ENCODE results near the gene PRR27.

Gene PRR27

DNA sequence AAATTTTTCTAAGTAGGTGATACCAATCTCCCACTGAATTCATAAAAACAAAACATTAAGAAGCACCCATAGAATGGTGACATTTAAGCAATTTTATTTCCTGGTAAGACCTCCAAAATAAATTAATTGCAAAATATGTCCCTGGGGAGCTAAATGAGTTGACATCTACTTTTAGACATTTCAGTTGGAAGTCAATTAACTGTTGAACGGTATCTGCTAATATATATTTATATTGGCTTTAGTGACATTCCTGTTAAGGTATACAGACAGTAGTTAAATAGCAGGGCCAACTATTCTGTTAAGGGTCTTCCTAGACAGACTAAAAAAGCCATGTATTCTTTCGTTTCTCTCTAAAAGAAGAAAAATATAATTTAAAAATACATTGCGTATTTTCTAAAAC is at the start of gene PRR27:
Gene PRR27, plus strand, starts transcription at position 301 of the 400 bp plus-strand sequence. CDS start 139 bp downstream, outside the sequence.
- no peak for DNase-seq (ENCODE audit: low read depth)

DNA sequence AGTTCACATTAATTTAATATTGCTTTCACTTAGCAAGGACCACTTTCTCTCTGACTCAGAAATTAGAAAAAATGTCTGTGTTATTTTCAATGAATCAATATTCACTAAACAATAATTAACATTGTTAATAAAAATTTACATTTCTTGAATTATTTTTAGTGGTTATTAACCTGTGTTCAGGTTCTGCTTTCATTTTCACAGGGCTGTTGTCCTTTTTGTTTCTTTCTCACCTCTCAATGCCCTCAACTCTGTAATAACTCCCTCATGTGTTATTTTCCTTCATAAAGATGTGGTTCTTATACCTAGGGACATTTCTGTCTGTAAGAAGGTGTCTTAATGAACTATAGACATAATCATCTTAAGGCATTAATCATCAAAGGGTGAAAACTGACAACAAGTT is 43.1 kb upstream of the PRR27 start:
- no peak for DNase-seq (ENCODE audit: low read depth)

GRCh38 chr4:70113656-70114055 is 40.4 kb upstream of the PRR27 start:
- DNase-seq (ENCODE audit: low read depth), result no peak

DNA sequence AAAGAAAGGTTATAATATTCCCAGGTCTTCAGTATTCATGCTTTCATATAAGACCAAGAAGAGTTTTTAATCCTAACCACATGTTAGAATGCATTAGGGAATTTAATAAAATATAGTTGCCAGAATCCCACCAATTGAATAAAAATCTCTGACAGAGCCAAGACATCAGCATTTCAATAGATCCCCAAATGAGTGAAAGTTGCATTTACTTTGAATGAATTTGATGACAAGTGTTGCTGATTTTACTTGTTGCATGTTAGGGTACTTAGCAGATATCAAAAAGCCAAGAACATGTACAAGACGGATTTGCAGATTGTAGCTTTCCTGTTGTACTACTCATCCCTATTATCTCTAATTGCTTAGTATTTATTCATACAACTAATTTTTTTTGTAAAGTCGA is 39.9 kb upstream of the PRR27 start:
- DNase-seq (ENCODE audit: low read depth), result no peak

GRCh38 chr4:70120323-70120722 is 33.7 kb upstream of the PRR27 start:
- DNase-seq (ENCODE audit: low read depth), result no peak

DNA sequence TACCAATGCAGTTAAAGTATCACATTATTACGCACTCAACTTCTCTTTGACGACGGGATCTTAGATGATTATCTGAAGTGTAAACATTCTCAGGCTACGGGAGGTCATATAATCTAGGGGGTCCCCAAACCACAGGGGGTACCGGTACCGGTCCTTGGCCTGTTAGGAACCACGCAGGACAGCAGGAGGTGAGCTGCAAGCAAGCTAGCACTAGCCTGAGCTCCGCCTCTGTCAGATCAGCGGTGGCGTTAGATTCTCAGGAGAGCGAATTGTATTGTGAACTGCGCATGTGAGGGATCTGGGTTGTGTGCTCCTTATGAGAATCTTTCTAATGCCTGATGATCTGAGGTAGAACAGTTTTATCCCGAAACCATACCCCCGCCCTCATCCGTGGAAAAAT is 20.6 kb upstream of the PRR27 start:
- no peak for DNase-seq (ENCODE audit: low read depth)

GRCh38 chr4:70138751-70139150 is 15.3 kb upstream of the PRR27 start:
- no peak for DNase-seq (ENCODE audit: low read depth)

GRCh38 chr4:70151271-70151670 is 2.8 kb upstream of the PRR27 start:
- DNase-seq (ENCODE audit: low read depth), result no peak

GRCh38 chr4:70152088-70152487 is 1.9 kb upstream of the PRR27 start:
- no peak for DNase-seq (ENCODE audit: low read depth)

DNA sequence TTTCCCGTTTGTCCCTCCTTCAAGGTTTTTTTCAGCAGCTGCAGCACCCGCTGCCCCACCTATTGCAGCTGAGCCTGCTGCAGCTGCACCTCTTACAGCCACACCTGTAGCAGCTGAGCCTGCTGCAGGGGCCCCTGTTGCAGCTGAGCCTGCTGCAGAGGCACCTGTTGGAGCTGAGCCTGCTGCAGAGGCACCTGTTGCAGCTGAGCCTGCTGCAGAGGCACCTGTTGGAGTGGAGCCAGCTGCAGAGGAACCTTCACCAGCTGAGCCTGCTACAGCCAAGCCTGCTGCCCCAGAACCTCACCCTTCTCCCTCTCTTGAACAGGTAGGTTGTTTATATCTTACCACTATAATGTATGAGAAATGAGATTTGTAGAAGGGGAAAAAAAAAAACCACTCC is 4.5 kb downstream of the PRR27 start:
- no peak for DNase-seq (ENCODE audit: low read depth)

DNA sequence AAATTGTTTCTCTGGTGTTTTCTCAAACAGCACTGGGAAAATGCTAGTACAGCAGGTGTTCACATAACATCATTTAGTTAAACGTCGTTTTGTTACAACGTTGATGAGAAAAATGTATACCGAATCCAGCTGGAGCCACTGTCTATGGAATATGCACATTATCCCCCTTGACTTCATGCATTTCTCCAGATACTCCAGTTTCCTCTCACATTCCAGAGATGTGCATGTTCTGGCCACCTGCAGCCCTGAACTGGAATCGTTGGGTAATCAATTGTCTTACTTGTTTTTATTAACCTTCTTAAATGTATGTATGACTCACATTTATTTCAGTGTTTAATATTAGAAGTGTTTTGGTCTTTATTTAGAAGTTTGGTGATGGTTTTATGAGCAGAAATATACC is 23.1 kb downstream of the PRR27 start:
- DNase-seq (ENCODE audit: low read depth), result no peak

GRCh38 chr4:70178075-70178660 is 24.1 kb downstream of the PRR27 start:
- no peak for DNase-seq (ENCODE audit: low read depth)

GRCh38 chr4:70179811-70180210 is 25.8 kb downstream of the PRR27 start:
- DNase-seq (ENCODE audit: low read depth), result no peak

DNA sequence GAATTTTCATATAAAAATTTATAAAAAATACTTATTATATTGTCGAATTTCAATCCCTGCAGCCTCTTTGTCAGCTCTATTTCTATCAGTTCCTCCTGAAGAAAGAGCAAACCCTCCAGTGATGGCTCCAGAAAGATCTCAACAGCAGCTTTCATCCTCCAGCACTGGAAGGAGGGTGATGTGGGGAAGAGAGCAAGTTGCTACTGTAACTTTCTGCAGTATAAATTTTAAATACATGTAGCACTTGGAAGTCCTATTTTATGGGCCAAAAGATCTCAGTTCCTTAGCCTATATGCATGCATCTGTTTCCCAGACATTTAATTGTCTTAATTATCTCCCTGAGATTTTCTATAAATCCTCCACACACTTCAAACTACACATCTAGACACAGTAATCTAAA is 27.8 kb downstream of the PRR27 start:
- DNase-seq (ENCODE audit: low read depth), result no peak

DNA sequence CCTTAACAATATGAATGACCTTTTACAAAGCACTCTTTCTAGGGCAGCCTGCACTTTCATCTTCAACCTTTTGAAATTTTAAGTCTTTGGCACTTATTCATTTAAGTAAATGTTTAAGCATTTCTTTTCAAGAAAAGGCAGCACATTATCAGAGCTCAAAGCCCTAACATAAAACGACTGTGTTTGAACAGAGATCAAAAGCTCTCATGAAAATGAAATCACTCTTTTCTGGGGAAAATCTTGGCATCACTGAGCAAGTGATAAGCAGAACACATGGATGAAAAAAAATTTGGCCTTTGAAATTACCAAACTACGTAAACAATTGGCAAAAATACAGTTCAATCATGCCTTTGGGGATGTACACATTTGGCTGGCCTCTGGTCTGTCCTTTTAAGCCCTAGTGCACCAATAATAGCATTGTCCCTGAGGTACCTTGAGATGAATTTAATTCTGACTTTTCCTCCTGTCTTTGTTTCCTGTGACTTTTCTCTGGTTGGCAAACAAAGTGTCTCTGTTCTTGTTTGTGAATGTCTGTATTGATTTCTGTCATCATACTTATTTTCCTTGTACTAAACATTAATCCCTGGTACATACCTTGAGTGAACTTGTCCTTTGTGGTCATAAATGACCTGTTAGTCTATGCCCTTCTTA is 28.6 kb downstream of the PRR27 start:
- DNase-seq (ENCODE audit: low read depth), result no peak

DNA sequence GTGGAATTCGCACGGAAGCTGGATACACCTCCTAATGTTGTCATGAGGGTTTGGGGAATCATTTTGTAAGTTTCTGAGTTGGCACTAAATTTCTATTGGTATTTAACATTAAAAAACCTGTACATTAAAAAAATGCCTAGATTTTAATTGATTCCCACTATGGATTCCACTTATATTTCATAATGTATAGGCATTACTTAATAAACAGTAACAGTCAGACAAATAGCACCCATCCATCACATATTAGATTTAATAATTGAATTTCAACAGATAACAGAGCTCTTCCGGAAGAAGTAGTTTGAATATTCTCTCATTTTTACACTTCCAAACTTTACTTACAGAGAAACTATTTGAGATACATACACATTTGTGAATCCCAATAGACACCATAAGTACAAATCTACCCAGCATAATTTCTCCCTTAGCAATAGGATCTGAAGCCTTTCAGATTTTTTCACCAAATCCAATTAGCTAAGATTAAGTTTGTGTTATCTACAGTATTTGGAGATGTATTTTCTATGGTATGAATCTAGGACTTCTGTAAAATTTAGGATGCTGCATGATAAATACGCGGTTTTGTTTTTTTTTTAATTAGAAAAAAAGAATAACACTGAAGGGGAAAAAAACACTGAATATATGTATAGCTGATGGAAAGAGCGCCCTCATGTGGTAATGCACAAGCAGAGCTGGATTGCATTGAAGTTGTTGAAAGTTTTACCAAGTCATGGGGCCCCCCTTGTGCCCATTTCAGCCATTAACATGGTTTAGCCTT is 29.3 kb downstream of the PRR27 start:
- no peak for DNase-seq (ENCODE audit: low read depth)

DNA sequence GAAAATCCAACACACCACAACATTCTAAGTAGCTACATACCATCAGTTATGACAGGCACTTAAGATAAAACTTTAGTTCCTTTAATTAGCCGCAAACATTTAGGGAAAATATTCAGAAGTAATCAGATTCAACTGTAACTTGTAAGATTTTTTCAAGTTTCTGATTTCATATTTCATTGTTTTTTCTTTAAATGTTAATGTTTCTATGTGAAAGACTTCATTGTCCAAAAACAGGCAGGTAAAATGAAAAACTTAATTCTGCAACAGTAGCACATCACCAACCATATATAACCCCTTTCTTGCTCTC is 29.9 kb downstream of the PRR27 start:
- no peak for DNase-seq (ENCODE audit: low read depth)

DNA sequence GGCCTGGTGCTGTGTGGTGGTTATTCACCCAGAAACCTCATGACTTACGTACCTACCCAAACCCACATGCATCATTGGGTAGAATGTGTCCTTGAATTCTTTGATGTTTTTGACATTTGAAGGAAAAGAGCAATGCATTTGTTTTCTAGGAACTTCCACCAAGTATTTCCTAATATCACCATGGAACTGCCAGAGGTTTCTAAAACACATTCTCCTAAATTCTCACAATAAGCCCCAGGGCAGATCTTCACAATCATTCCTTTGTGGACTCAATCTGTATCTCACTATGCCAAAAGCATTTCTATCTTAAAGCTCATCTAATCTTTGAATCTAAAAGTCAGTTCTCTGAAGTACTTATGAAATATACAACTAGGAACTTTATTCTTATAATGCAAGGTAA is 33.2 kb downstream of the PRR27 start:
- no peak for DNase-seq (ENCODE audit: low read depth)

- no peak for DNase-seq (ENCODE audit: low read depth)
These were observed 36.5 kb downstream of the PRR27 start for GRCh38 chr4:70190579-70190978.

GRCh38 chr4:70191647-70192046 is 37.6 kb downstream of the PRR27 start:
- DNase-seq (ENCODE audit: low read depth), result no peak

- DNase-seq (ENCODE audit: low read depth), result no peak
These were observed 38.9 kb downstream of the PRR27 start for GRCh38 chr4:70192895-70193294.

DNA sequence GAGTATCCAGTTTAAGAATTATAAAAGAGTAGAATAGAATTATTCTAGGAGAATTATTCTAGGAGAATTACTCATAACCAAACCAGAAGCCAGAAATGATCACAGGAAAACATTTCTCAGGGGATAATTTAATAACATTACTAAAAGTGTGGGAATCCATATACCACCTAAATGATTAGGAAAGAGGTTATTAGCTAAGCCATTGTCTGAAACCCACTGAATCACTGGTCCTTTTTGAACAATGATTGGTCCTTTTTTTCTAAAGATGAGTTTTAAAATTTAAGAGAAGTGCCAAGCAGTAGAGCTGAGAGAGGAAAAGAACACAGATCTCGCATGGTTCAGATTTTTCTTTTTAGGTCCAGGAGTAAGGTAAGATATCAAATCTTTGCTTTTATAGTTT is 41.4 kb downstream of the PRR27 start, which contains the start of gene ODAM:
Gene ODAM, plus strand, starts transcription at position 301 of the 400 bp plus-strand sequence. CDS start 819 bp downstream, outside the sequence.
- DNase-seq (ENCODE audit: low read depth), result no peak

DNA sequence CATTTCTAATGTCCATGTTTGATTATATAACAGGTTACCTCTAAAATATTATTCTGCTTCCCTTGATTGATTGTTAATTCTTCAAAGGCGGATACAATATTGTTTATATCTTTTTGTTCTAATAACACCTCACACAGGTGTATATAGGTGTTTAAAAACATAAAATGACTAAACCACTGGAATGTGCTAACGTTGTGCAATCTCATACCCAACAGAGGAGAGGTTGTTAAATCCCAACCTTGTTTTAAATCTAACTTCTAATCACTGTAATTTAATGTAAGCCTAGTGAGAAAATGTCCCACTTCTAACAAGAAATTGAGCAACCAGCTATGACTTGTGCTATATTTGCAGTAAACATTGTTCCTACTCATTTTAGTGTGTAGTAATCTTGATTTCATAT is 42.8 kb downstream of the PRR27 start:
- DNase-seq (ENCODE audit: low read depth), result no peak

GRCh38 chr4:70197842-70198241 is 43.8 kb downstream of the PRR27 start:
- DNase-seq (ENCODE audit: low read depth), result no peak

Measured in activated T-cell treated with anti-CD3 and anti-CD28 coated beads for 24 hours (primary cell).